WERI-Rb-1 (cell line): ENCODE data around the gene MEF2A.
A peak's percentile ranks its signal among the peaks of the same experiment; 100 is the strongest.
"Not testable (repeated sequence)": the region's sequence is repeated elsewhere in the genome, so short reads cannot be mapped to it uniquely, and the experiment has no call there.

Source experiments
- DNase-seq: peaks from one replicate; pipeline ENCODE4 v3.0.0-alpha.2; 2020
- H3K27ac ChIP-seq: fragments of 250-450 bp; sonication (Bioruptor Pico); 2 replicates; pipeline ENCODE4 v1.5.1; 2020; ENCODE audit warnings: mild to moderate bottlenecking, moderate library complexity
- H3K27me3 ChIP-seq: fragments of 250-450 bp; sonication (Bioruptor Pico); 2 replicates; pipeline ENCODE4 v1.5.1; 2021; ENCODE audit warnings: mild to moderate bottlenecking, low read depth, moderate library complexity; ENCODE audit not compliant: insufficient read depth, severe bottlenecking
- H3K36me3 ChIP-seq: fragments of 250-450 bp; sonication (Bioruptor Pico); 2 replicates; pipeline ENCODE4 v1.5.1; 2020; ENCODE audit warnings: mild to moderate bottlenecking, moderate library complexity
- H3K4me3 ChIP-seq: 2 replicates; pipeline ENCODE4 v1.5.1; 2011; ENCODE audit warnings: low read depth, mild to moderate bottlenecking, control low read depth, low read length
- H3K9me3 ChIP-seq: fragments of 250-450 bp; sonication (Bioruptor Pico); 2 replicates; pipeline ENCODE4 v1.5.1; 2021; ENCODE audit warnings: mild to moderate bottlenecking, moderate library complexity; ENCODE audit not compliant: severe bottlenecking
- CTCF ChIP-seq: IDR thresholded peaks from 2 replicates; pipeline ENCODE4 v1.5.1; 2011; ENCODE audit warnings: low read depth, mild to moderate bottlenecking, control low read depth, inconsistent platforms, low read length

Gene MEF2A

GRCh38 chr15:99745370-99746086, 179.7 kb downstream of the MEF2A start:
- Histone ChIP-seq H3K27ac (no peak overlapping the region), H3K36me3 (no peaks in the 10 kb centered on the region), H3K27me3 (no peaks in the 10 kb centered on the region), H3K4me3 (no peak overlapping the region), H3K9me3 (no peaks in the 10 kb centered on the region)
- no peak for TF ChIP-seq CTCF
- DNase-seq = no peak

GRCh38 chr15:99749386-99749785, 183.6 kb downstream of the MEF2A start:
- no peak overlapping the region for H3K27ac ChIP-seq
- H3K4me3 ChIP-seq = no peak overlapping the region
- DNase-seq = no peak
- no peak for TF ChIP-seq CTCF
- no peaks in the 10 kb centered on the region for H3K27me3 ChIP-seq
- no peaks in the 10 kb centered on the region for H3K9me3 ChIP-seq
- H3K36me3 ChIP-seq = no peaks in the 10 kb centered on the region

- H3K36me3 ChIP-seq, DNase-seq, H3K4me3 ChIP-seq, H3K9me3 ChIP-seq, H3K27ac ChIP-seq, H3K27me3 ChIP-seq: not testable (repeated sequence)
Observed at GRCh38 chr15:99750326-99750725, 184.5 kb downstream of the MEF2A start.

GRCh38 chr15:99752556-99752955, 186.8 kb downstream of the MEF2A start:
- no peak for TF ChIP-seq CTCF
- no peaks in the 10 kb centered on the region for H3K27me3 ChIP-seq
- H3K4me3 ChIP-seq = no peak overlapping the region
- DNase-seq = no peak
- H3K36me3 ChIP-seq = no peaks in the 10 kb centered on the region
- H3K9me3 ChIP-seq = no peaks in the 10 kb centered on the region
- no peak overlapping the region for H3K27ac ChIP-seq

GRCh38 chr15:99753066-99753465, 187.3 kb downstream of the MEF2A start:
- TF ChIP-seq CTCF = no peak
- no peak overlapping the region for H3K4me3 ChIP-seq
- no peaks in the 10 kb centered on the region for H3K27me3 ChIP-seq
- peak; percentile 16 for DNase-seq
- H3K27ac ChIP-seq = no peak overlapping the region
- H3K36me3 ChIP-seq = no peaks in the 10 kb centered on the region
- no peaks in the 10 kb centered on the region for H3K9me3 ChIP-seq

GRCh38 chr15:99755692-99756409, 190.1 kb downstream of the MEF2A start:
- Histone ChIP-seq H3K27me3 (no peaks in the 10 kb centered on the region), H3K4me3 (no peak overlapping the region), H3K27ac (no peak overlapping the region), H3K9me3 (no peaks in the 10 kb centered on the region), H3K36me3 (no peaks in the 10 kb centered on the region)
- peak; percentile 39 for DNase-seq
- TF ChIP-seq CTCF = peak; percentile 74
